H1 (cell line): ENCODE data around the gene RPL36AL. TPM values are rescaled to one million over a fixed set of nuclear protein-coding genes. Genes with fewer than 3 reads are reported as not detected.

Experiments used
- ASH2L ChIP-seq: fragments of 200-600, 300-600 bp; sonication (generic); IDR thresholded peaks from one replicate; pipeline ENCODE4 v1.7.1; 2017; ENCODE audit warnings: low read length
- JUND ChIP-seq: IDR thresholded peaks from 2 replicates; pipeline ENCODE4 v1.6.1; 2011; ENCODE audit warnings: mild to moderate bottlenecking, improper control_type of control experiment, low read length
- POLR2A ChIP-seq, 2 experiments: IDR thresholded peaks; 1 replicate in 1 of 2; 2 replicates in 1 of 2; pipeline ENCODE4 v1.6.1; 2011; ENCODE audit warnings: low read depth in 2 of 2, low read length in 2 of 2, mild to moderate bottlenecking in 2 of 2; ENCODE audit errors: control extremely low read depth in 1 of 2
- SIN3A ChIP-seq, 2 experiments: IDR thresholded peaks in 1 of 2; conservative IDR thresholded peaks in 1 of 2; 2 replicates each; pipeline ENCODE4 v1.6.1; 2011 to 2012; ENCODE audit warnings: low read length in 2 of 2, improper control_type of control experiment in 1 of 2, low read depth in 1 of 2, mild to moderate bottlenecking in 1 of 2
- polyA plus RNA-seq, 7 experiments: library from polyadenylated mRNA; depleted of rRNA in 3 of 7; stranded (reverse) in 5 of 7; unstranded in 2 of 7; fragments of >200 nt in 5 of 7; fragments of 200-250 nt in 2 of 7; gene quantifications; 1 replicate in 5 of 7; 2 replicates in 1 of 7; 4 replicates in 1 of 7; pipeline versions ENCODE4 v1.2.1 to v1.2.3, GENCODE V29; 2011 to 2013; ENCODE audit warnings: missing spikeins in 2 of 7, mixed read lengths in 2 of 7
- total RNA-seq: library from RNA; stranded (reverse); fragmentation: NEBNext Ultra II Directional; extraction: Animal tissue kit (Norgen Biotek cat#: 25700); gene quantifications from 2 replicates; pipeline ENCODE4 v1.2.1, GENCODE V29; 2021
- TF ChIP-seq, protein P1 (sequence below): fragments of 300-600 bp; sonication (generic); IDR thresholded peaks from 2 replicates; pipeline ENCODE4 v1.7.1; 2012; ENCODE audit warnings: low read length, moderate library complexity, mild to moderate bottlenecking, inconsistent platforms; ENCODE audit not compliant: insufficient replicate concordance
- TF ChIP-seq, protein P2 (sequence below): IDR thresholded peaks from 2 replicates; pipeline ENCODE4 v1.6.1; 2012; ENCODE audit warnings: low read length, inconsistent platforms
- TF ChIP-seq, protein P3 (sequence below): IDR thresholded peaks from 2 replicates; pipeline ENCODE4 v1.6.1; 2012; ENCODE audit warnings: inconsistent platforms

RPL36AL gene
- total and polyA plus RNA-seq, 2 of the 8 experiments (the other 6 are each of a cell fraction or from before 2014, with no cell fraction given), result 138 to 230 TPM

GRCh38 chr14:49585803-49586672 is 34.4 kb downstream of the RPL36AL start, which contains the start of gene RPS29 (continued):
- TF ChIP-seq, protein P1, sequence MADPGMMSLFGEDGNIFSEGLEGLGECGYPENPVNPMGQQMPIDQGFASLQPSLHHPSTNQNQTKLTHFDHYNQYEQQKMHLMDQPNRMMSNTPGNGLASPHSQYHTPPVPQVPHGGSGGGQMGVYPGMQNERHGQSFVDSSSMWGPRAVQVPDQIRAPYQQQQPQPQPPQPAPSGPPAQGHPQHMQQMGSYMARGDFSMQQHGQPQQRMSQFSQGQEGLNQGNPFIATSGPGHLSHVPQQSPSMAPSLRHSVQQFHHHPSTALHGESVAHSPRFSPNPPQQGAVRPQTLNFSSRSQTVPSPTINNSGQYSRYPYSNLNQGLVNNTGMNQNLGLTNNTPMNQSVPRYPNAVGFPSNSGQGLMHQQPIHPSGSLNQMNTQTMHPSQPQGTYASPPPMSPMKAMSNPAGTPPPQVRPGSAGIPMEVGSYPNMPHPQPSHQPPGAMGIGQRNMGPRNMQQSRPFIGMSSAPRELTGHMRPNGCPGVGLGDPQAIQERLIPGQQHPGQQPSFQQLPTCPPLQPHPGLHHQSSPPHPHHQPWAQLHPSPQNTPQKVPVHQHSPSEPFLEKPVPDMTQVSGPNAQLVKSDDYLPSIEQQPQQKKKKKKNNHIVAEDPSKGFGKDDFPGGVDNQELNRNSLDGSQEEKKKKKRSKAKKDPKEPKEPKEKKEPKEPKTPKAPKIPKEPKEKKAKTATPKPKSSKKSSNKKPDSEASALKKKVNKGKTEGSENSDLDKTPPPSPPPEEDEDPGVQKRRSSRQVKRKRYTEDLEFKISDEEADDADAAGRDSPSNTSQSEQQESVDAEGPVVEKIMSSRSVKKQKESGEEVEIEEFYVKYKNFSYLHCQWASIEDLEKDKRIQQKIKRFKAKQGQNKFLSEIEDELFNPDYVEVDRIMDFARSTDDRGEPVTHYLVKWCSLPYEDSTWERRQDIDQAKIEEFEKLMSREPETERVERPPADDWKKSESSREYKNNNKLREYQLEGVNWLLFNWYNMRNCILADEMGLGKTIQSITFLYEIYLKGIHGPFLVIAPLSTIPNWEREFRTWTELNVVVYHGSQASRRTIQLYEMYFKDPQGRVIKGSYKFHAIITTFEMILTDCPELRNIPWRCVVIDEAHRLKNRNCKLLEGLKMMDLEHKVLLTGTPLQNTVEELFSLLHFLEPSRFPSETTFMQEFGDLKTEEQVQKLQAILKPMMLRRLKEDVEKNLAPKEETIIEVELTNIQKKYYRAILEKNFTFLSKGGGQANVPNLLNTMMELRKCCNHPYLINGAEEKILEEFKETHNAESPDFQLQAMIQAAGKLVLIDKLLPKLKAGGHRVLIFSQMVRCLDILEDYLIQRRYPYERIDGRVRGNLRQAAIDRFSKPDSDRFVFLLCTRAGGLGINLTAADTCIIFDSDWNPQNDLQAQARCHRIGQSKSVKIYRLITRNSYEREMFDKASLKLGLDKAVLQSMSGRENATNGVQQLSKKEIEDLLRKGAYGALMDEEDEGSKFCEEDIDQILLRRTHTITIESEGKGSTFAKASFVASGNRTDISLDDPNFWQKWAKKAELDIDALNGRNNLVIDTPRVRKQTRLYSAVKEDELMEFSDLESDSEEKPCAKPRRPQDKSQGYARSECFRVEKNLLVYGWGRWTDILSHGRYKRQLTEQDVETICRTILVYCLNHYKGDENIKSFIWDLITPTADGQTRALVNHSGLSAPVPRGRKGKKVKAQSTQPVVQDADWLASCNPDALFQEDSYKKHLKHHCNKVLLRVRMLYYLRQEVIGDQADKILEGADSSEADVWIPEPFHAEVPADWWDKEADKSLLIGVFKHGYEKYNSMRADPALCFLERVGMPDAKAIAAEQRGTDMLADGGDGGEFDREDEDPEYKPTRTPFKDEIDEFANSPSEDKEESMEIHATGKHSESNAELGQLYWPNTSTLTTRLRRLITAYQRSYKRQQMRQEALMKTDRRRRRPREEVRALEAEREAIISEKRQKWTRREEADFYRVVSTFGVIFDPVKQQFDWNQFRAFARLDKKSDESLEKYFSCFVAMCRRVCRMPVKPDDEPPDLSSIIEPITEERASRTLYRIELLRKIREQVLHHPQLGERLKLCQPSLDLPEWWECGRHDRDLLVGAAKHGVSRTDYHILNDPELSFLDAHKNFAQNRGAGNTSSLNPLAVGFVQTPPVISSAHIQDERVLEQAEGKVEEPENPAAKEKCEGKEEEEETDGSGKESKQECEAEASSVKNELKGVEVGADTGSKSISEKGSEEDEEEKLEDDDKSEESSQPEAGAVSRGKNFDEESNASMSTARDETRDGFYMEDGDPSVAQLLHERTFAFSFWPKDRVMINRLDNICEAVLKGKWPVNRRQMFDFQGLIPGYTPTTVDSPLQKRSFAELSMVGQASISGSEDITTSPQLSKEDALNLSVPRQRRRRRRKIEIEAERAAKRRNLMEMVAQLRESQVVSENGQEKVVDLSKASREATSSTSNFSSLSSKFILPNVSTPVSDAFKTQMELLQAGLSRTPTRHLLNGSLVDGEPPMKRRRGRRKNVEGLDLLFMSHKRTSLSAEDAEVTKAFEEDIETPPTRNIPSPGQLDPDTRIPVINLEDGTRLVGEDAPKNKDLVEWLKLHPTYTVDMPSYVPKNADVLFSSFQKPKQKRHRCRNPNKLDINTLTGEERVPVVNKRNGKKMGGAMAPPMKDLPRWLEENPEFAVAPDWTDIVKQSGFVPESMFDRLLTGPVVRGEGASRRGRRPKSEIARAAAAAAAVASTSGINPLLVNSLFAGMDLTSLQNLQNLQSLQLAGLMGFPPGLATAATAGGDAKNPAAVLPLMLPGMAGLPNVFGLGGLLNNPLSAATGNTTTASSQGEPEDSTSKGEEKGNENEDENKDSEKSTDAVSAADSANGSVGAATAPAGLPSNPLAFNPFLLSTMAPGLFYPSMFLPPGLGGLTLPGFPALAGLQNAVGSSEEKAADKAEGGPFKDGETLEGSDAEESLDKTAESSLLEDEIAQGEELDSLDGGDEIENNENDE, result peak; percentile 25
- TF ChIP-seq ASH2L (peak; percentile 77), JUND (peak; percentile 100), POLR2A (IDR thresholded peaks at IDR 0.05; ENCODE audit: control extremely low read depth in 1 of 2, low read depth in 2 of 2, low read length in 2 of 2) (peak; percentile 93 to 97), SIN3A (conservative IDR thresholded peaks at IDR 0.05 in 1 of 2, IDR thresholded peaks at IDR 0.05 in 1 of 2; ENCODE audit: low read depth in 1 of 2, low read length in 2 of 2) (0 out of 4 replicates have a peak, but pooled peaks of 1 of the 2 experiments have one; percentile 27)
- TF ChIP-seq, protein P2, sequence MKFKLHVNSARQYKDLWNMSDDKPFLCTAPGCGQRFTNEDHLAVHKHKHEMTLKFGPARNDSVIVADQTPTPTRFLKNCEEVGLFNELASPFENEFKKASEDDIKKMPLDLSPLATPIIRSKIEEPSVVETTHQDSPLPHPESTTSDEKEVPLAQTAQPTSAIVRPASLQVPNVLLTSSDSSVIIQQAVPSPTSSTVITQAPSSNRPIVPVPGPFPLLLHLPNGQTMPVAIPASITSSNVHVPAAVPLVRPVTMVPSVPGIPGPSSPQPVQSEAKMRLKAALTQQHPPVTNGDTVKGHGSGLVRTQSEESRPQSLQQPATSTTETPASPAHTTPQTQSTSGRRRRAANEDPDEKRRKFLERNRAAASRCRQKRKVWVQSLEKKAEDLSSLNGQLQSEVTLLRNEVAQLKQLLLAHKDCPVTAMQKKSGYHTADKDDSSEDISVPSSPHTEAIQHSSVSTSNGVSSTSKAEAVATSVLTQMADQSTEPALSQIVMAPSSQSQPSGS, result peak; percentile 98
- TF ChIP-seq, protein P3, sequence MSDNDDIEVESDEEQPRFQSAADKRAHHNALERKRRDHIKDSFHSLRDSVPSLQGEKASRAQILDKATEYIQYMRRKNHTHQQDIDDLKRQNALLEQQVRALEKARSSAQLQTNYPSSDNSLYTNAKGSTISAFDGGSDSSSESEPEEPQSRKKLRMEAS, result peak; percentile 62
